GM18526 (cell line): ENCODE measurements around the gene ARFIP2.

Source experiments
- POLR2A ChIP-seq: IDR thresholded peaks from 3 replicates; pipeline ENCODE4 v1.6.1; 2011; ENCODE audit not compliant: insufficient read length; ENCODE audit errors: extremely low read depth

ARFIP2 gene

DNA sequence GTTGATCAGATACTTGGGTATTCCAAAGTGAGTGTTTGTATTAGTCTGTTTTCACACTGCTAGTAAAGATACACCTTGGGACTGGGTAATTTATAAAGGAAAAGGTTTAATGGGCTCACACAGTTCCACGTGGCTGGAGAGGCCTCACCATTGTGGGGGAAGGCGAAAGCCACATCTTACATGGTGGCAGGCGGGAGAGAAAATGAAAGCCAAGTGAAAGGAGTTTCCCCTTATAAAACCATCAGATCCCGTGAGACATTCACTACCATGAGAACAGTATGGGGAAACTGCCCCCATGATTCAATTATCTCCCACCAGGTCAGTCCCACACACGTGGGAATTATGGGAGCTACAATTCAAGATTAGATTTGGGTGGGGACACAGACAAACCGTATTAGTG lies 7.2 kb upstream of the ARFIP2 start:
- no peak for TF ChIP-seq POLR2A

DNA sequence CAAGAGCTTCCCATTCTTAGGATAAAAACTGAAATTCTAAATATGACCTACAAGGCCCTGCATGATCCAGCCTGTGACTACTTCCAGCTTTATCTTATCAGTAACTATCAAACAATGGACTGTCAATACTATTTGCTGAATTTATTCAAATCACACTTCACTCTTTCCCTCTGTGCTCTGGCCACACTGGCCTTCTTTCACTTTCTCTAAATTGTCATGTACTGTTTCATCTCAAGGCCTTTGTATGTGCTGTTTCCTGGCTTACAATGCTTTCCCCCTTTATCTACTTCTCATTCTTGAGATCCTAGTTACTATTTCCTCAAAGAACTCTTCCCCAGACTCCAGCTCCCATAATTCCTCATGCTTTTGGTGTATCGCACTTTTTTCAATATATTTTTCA lies 5.8 kb upstream of the ARFIP2 start:
- TF ChIP-seq POLR2A = no peak

DNA sequence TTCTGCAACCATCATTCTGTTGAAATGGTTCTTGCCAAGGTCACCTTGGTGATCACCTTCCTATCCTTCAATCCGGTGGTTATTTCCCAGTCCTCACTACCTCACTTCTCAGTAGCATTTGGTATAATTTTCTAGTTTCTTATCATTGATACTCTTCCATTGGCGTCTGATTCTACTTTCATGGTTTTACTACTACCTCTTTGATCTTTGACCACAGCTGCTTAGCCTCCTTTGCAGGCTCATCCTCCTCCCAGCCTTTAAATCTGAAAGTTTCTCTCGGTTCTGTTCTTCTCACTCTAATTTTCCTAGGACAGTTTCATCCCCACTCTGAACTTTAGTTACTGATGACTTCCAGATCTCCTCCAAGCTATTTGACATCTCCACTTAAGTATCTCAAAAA lies 5.1 kb upstream of the ARFIP2 start:
- TF ChIP-seq POLR2A = no peak

- TF ChIP-seq POLR2A = peak; percentile 21
These were observed 4.5 kb upstream of the ARFIP2 start for GRCh38 chr11:6485661-6486060.

GRCh38 chr11:6483015-6483414 lies 1.9 kb upstream of the ARFIP2 start:
- TF ChIP-seq POLR2A = no peak

GRCh38 chr11:6482441-6482840 lies 1.3 kb upstream of the ARFIP2 start:
- TF ChIP-seq POLR2A = no peak

DNA sequence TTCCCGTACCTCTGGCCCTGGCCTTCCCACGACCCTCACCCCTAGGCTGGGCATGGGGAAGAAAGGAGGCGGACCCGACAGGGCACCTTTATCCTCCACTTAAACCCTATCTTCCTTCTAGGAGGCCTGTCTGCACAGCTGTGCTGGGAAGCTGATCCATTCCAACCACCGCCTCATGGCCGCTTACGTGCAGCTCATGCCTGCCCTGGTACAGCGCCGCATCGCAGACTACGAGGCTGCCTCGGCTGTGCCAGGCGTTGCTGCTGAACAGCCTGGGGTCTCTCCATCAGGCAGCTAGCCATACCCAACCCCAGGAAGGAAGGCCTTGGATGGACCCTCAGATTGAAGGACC lies 769 bp upstream of the ARFIP2 start:
- no peak for TF ChIP-seq POLR2A

DNA sequence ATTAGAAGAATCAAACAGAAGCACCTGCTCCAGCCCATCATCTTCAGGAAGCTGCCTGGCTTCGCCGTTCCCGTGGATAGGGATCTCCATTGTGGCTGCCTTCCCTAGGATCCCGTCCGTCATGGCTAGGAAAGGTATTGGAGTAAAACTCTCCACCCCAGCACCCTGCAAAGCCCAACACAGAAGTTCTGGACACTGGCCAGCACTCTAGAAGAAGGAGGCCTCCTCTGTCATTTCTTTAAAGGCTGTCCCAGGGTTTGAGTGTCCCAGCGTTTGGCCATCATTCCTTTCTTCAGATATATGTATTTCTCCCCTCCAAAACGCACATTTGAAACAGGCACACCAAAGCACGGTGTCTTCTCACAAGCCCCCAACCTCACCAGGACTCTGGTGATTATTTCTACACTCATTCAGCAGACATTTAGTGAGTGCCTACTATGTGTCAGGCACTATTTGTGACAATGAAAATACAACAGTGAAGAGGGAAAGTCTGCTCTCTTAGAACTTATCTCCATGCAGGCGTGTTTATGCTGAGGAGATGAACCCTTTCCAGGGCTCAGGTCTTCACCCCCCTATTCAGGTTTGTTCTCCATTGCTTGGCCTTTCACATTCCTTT lies 724 bp downstream of the ARFIP2 start:
- TF ChIP-seq POLR2A = no peak

- no peak for TF ChIP-seq POLR2A
These were observed 4.6 kb downstream of the ARFIP2 start for GRCh38 chr11:6476571-6476970.

- TF ChIP-seq POLR2A = no peak
These were observed 5.2 kb downstream of the ARFIP2 start for GRCh38 chr11:6475936-6476335.

- TF ChIP-seq POLR2A = no peak
These were observed 6.2 kb downstream of the ARFIP2 start for GRCh38 chr11:6474806-6475500.

DNA sequence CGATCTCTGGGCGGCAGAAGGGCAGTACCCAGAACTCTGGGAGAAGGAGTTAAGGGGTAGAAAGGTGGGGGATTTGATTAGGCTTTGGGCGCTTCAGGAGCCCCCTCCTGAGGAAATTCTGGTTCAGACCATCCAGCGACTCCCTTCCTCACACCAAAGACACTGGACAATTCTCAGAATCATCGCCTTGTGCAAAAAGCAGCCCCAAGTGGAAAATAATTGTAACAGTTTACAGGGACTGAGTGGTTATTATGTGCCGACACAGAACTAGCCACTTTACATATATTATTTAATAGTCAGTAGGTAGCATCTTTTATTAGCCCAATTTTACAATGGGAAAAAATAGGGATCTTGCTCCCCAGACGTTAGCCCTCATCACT lies 6.7 kb downstream of the ARFIP2 start:
- no peak for TF ChIP-seq POLR2A

DNA sequence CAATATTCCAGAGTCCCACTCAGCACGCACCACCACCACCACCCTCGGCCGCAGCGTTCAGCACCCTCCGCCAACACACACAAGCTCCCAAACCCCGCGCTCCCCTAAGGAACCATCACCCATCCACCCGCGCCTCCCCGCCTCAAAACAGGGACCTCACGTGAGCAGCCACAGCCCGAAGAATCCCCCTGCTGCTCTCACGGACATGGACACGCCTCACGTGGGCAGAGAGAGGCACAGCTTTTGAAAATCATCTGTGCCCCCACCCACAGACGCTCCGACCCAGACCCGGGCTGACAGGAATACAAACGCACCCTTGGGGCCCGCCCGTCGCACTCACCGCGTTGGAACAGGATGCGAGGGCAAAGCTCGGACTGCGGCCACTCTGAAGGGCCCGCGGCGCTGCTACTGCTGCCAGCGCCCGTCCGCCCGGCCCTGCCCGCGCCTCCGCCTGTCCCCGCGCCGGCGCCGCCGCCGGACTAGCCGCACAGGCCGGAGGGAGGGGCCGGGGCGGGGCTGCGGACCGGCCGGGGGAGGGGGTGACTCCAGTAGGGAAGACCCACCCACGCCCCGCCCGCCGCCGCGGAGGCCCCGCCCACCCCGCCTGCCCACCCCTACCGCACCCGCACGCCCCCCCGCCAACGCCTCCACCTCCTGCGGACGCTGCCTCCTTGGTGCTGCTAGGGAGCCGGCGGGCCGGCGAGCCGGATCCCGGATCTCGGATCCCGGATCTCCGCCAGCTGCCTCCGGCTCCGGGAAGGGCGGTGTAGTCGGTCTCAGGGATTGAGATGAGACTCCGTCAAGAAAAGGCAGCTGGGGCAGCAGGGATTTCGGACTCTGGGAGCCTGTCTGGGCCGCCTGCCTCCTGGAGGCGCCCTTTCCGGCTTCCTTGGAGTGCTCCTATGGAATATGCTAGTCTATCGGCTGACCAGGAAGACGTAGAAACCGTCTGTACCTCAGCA lies 7.4 kb downstream of the ARFIP2 start, which contains the start of gene TRIM3:
TSS of gene TRIM3 (minus strand) at position 491 of the 962 bp plus-strand sequence. CDS start 8,246 bp downstream, outside the sequence.
- peak; percentile 41 for TF ChIP-seq POLR2A

GRCh38 chr11:6472934-6473333 lies 8.2 kb downstream of the ARFIP2 start:
- TF ChIP-seq POLR2A = no peak

DNA sequence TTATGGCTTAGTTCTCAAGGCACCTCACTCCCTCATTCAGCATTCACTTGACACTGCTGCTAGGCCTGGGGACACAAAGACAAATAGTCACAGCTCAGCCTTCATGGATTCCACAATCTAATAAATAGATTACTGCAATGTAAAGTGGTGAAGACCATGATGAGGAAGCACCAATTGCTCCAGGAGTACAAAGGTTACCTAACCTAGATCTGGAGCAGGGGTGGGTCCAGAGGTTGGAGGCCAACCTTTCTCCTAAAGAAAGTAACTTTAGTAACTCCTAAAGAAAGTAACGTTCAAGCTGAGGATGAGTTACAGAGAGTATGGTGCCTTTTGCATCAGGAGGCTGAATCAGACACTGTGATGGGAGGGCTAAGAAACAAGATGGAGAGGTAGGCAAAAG lies 11.5 kb downstream of the ARFIP2 start:
- TF ChIP-seq POLR2A = no peak
